ENCODE measurements around the gene C2orf81. TPM values are rescaled to one million over a fixed set of nuclear protein-coding genes. Genes with fewer than 3 reads are reported as not detected.
"Not testable (repeated sequence)": the region's sequence is repeated elsewhere in the genome, so short reads cannot be mapped to it uniquely, and the experiment has no call there.

C2orf81 gene
- total and polyA plus RNA-seq, 7 donors: 0.06 to 0.46 (median 0.34) TPM

DNA sequence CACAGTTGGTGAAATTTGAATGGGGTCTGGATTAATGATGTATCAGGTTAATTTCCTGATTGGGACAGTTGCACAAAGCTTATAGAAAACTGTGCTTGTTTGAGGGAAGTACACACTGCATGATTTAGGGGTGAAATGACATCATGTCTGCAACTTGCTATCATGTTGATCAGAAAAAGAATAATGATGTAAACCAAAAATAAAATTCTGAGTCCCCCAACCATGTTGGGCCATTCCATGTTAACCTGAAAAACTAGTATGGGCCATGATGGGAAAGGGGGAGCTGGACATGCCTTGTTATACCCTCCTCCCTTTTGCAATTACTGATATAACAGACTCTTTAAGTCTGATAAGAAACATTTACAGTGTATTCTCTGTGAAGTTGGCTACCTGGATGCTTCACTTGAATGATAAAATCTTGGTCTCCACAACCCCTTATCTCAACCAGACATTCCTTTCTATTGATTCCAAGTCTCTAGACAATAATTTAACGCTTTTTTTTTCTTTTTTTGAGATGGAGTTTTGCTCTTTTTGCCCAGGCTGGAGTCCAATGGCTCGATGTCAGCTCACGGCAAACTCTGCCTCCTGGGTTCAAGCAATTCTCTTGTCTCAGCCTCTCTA is 29.3 kb upstream of the C2orf81 start:
- Histone ChIP-seq H3K4me1 (peaks cover 2% of the 10 kb centered on the region), H3K27me3 (ENCODE audit: insufficient read depth in 3 of 3, low read length in 2 of 3) (no peaks in the 10 kb centered on the region), H3K36me3 (ENCODE audit: insufficient read depth in 1 of 2, low read depth in 1 of 2) (no peaks in the 10 kb centered on the region), H3K27ac (no peak overlapping the region), H3K9me3 (no peaks in the 10 kb centered on the region), H3K4me3 (no peak overlapping the region)
- 75 to 88% (median 77%) methylated on average over 3 of the region's 3 CpGs for WGBS, 3 donors
- no peak for DNase-seq
- intact Hi-C loops (cut with DNase I): no loop called here
- ATAC-seq: no peak
- TF ChIP-seq, protein P1, sequence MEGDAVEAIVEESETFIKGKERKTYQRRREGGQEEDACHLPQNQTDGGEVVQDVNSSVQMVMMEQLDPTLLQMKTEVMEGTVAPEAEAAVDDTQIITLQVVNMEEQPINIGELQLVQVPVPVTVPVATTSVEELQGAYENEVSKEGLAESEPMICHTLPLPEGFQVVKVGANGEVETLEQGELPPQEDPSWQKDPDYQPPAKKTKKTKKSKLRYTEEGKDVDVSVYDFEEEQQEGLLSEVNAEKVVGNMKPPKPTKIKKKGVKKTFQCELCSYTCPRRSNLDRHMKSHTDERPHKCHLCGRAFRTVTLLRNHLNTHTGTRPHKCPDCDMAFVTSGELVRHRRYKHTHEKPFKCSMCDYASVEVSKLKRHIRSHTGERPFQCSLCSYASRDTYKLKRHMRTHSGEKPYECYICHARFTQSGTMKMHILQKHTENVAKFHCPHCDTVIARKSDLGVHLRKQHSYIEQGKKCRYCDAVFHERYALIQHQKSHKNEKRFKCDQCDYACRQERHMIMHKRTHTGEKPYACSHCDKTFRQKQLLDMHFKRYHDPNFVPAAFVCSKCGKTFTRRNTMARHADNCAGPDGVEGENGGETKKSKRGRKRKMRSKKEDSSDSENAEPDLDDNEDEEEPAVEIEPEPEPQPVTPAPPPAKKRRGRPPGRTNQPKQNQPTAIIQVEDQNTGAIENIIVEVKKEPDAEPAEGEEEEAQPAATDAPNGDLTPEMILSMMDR (IDR thresholded peaks at IDR 0.05): no peak

DNA sequence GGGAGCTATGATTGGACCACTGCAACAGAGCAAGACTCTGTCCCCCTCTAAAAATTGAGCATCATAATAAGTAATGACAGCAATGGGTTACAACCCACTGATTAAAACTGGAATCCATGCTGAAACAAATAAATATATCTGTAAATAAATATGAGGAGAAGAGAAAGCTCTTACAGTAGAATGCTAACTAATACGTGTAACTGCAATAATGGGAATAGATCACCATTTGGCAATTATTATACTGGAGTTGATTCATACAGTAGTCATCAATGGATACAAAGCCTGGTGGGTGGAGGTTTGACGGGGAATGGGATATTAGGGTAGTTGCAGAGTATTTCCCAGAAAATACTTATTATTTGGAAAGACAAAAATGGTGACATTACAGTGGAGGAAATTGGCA is 27.4 kb upstream of the C2orf81 start:
- H3K4me1 ChIP-seq: no peaks in the 10 kb centered on the region
- ATAC-seq: no peak
- 74 to 79% (median 74%) methylated on average over 2 of the region's 2 CpGs for WGBS, 3 donors
- H3K27me3 ChIP-seq (ENCODE audit: insufficient read depth in 3 of 3, low read length in 2 of 3): peaks cover 0 to 2% (median 0%) of the 10 kb centered on the region in 3 donors
- intact Hi-C loops (cut with DNase I): no loop called here
- DNase-seq: no peak
- H3K9me3 ChIP-seq: no peaks in the 10 kb centered on the region
- no peaks in the 10 kb centered on the region for H3K36me3 ChIP-seq (ENCODE audit: insufficient read depth in 1 of 2, low read depth in 1 of 2)
- no peak overlapping the region for H3K27ac ChIP-seq
- TF ChIP-seq, protein P1 (IDR thresholded peaks at IDR 0.05): no peak
- no peak overlapping the region for H3K4me3 ChIP-seq

DNA sequence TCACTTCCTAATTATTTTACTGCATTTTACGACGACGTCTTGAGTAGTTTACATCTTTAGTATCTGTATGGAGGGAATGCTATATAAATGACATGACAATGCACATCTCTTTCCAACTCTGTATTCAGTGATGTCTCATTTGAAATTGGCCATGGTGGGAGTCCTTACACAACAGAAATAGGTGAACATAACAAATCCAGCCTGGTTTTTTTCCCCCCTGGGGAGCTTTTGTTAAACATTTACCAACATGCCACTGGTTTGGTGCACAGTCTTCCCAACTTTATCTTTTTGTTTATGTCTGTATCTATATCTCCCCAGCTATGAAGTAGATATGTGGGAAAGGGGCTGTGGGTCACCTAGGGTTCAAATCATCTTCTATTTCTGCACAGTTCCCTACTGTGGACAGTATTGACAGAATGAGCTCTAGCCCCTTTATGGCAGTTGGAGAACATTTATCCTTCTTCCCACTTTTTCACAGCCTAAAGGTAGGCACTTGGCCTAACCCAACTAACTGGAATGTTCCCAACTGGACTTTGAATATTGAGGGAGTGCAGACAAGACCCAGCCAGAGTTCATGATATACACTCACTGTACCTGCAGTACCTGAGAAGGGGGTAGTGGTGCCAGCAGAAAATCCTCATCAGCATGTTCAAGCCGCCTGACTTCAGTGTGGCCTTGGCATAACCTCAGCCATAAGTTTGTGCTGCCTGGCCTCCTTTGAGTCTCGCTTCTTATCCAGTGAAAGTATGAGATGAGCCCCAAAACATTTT is 26.0 kb upstream of the C2orf81 start:
- intact Hi-C loops (cut with DNase I): no loop called here
- TF ChIP-seq, protein P1 (IDR thresholded peaks at IDR 0.05): no peak
- Histone ChIP-seq H3K27me3 (ENCODE audit: insufficient read depth in 3 of 3, low read length in 2 of 3) (peaks cover 0 to 13% (median 4%) of the 10 kb centered on the region in 3 donors), H3K4me3 (no peak overlapping the region), H3K4me1 (no peaks in the 10 kb centered on the region), H3K9me3 (no peaks in the 10 kb centered on the region), H3K36me3 (ENCODE audit: insufficient read depth in 1 of 2, low read depth in 1 of 2) (no peaks in the 10 kb centered on the region), H3K27ac (no peak overlapping the region)
- no peak for ATAC-seq
- WGBS, 3 donors: 89 to 91% (median 90%) methylated on average over 5 of the region's 5 CpGs
- no peak for DNase-seq

DNA sequence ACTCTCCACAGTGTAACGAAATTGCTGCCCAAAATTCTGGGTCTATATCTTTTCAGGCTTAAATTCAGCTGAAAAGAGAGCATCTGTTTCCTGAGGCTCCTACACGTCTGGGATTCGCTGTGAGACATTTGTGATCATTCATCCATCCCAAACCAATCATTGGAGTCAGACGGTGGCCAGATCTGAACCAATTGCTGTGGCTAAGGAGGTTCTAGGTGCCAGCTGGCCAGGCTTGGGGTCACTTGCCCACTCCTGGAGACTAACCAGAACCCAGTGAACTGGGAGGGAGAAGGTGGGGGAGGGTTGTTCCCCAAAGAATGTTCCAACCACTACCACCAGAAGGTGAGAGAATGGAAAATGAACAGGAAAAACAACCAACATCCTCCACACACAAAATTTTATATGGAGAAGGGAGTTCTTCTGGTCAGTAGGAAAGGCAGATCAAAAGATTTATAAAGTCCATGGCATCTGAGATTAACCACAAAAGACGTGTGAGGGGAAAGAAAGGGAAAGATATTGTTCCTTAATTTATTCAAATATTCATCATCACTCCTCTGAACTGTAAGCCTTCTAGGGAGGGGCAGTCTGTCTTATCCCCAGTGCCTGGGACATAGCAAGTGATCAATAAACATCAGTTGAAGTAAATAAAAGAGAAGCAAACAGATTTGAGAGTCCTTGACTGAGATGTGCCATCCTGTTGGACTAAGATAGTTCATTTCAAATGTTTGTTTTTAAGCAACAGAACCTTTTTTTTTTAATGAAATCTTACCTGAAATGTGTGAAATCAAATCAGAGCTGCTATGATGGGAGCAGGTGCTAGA is 23.3 kb upstream of the C2orf81 start:
- Histone ChIP-seq H3K36me3 (ENCODE audit: insufficient read depth in 1 of 2, low read depth in 1 of 2) (no peaks in the 10 kb centered on the region), H3K9me3 (no peaks in the 10 kb centered on the region), H3K4me1 (no peaks in the 10 kb centered on the region), H3K27me3 (ENCODE audit: insufficient read depth in 3 of 3, low read length in 2 of 3) (peaks cover 0 to 27% (median 15%) of the 10 kb centered on the region in 3 donors), H3K27ac (no peak overlapping the region), H3K4me3 (no peak overlapping the region)
- ATAC-seq: no peak
- 24 to 32% (median 27%) methylated on average over 5 of the region's 5 CpGs for WGBS, 3 donors
- TF ChIP-seq, protein P1 (IDR thresholded peaks at IDR 0.05): no peak
- DNase-seq: no peak
- intact Hi-C loops (cut with DNase I): no loop called here

DNA sequence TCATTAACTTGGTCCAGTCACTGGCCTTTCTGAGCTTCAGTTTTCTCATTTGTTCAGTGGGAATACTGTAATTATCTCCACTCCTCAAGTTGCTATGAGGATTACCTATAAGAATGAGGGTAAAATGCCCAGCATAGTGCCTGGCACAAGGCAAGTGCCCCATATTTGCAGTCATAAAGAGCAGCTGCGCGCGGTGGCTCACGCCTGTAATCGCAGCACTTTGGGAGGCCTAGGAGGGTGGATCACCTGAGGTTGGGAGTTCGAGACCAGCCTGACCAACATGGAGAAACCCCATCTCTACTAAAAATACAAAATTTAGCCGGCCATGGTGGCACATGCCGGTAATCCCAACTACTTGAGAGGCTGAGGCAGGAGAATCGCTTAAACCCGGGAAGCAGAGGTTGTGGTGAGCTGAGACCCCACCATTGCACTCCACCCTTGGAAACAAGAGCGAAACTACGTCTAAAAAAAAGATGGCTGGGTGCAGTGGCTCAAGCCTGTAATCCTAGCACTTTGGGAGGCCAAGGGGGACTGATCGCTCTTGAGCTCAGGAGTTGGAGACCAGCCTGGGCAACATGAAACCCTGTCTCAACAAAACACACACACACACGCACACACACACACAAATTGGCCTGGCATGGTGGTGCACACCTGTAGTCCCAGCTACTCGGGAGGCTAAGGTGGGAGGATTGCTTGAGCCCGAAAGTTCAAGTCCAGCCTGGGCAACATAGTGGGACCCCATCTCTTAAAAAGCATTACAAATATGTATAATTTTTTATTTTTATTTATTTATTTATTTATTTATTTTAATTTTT is 21.3 kb upstream of the C2orf81 start:
- ATAC-seq; H3K27ac ChIP-seq; H3K9me3 ChIP-seq; H3K36me3 ChIP-seq (ENCODE audit: insufficient read depth in 1 of 2, low read depth in 1 of 2); H3K4me1 ChIP-seq; intact Hi-C loops (cut with DNase I); DNase-seq: not testable (repeated sequence)
- Histone ChIP-seq H3K4me3 (peak overlapping the region; percentile 64), H3K27me3 (ENCODE audit: insufficient read depth in 3 of 3, low read length in 2 of 3) (peaks cover 0 to 27% (median 15%) of the 10 kb centered on the region in 3 donors)
- 92 to 94% (median 93%) methylated on average over 16 of the region's 16 CpGs for WGBS, 3 donors

Data from psoas muscle (tissue), 8 donors.